NCI-H526 treated with DMSO at 0.1 percent for 48 hours (cell line): Measurements from ENCODE around the gene PRRC2A.

Experiments used
- DNase-seq: peaks from one replicate; lab custom pipeline; 2025; lab: John Stamatoyannopoulos, UW

The PRRC2A gene

DNA sequence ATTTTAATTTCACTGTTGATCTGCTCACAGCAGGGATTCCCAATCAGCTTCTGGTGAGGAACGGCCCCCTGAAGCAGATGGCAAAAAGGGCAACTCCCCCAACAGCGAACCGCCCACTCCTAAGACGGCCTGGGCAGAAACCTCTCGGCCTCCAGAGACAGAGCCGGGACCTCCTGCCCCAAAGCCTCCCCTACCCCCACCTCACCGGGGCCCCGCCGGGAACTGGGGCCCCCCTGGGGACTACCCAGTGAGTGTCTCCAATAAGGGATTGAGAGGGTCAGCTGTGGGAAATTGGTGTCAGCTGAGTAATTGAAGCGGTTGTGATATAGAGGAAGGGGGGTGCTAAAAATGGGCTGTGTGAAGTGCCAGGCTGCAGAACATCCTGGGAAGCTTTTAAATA is 6.4 kb downstream of the PRRC2A start:
- DNase-seq = no peak

DNA sequence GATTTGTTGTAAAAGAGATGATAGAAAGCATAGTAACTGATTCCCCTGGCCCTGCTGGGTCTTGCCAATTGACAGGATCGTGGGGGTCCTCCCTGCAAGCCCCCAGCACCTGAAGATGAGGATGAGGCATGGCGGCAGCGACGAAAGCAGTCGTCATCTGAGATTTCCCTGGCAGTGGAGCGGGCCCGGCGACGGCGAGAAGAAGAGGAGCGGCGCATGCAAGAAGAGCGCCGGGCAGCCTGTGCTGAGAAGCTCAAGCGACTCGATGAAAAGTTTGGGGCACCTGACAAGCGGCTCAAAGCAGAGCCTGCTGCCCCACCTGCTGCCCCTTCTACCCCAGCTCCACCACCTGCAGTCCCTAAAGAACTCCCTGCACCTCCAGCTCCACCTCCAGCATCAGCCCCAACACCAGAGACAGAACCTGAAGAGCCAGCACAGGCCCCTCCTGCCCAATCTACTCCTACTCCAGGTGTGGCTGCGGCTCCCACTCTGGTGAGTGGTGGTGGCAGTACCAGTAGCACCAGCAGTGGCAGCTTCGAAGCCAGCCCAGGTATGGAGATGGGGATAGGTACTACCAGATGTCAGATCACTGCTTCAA is 7.3 kb downstream of the PRRC2A start:
- DNase-seq = no peak

DNA sequence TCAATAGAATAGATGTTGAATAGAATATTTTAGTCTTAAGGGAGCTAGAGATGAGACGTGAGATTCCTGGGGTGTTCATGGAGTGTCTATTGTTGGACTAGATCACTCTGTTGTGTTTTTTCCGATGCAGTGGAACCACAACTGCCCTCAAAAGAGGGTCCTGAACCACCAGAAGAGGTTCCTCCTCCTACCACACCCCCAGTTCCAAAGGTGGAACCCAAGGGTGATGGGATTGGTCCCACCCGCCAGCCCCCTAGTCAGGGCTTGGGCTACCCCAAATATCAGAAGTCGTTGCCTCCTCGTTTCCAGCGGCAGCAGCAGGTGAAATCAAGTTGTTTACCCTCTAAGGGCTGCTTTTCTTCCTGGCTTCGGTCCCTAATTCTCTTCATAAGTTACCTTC is 8.5 kb downstream of the PRRC2A start:
- DNase-seq = no peak

DNA sequence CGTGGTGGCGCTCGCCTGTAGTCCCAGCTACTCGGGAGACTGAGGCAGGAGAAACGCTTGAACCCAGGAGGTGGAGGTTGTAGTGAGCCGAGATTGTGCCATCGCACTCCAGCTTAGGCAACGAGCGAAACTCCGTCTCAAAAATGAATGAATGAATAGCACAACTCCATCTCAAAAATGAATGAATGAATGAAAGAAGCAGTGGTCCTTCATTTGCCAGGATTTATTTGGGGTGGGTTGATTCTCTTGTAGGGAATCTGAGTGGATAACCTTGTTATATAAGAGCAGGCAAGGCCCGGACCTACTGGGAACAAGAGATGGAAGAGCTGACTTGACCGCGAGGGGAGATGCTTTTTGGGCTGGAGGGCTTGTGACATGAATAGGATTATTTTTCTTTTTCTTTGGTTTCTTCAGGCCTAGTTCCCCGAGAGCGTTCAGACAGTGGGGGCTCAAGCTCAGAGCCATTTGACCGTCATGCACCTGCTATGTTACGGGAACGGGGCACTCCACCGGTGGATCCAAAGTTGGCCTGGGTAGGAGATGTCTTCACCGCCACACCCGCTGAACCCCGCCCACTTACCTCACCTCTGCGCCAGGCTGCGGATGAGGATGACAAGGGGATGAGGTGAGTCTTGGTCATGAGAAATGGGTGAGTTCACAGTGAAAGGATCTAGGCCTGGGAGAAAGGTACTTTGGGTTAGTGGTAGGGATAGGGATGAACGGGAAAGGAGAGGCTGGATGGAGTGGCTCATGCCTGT is 9.8 kb downstream of the PRRC2A start:
- DNase-seq = no peak

DNA sequence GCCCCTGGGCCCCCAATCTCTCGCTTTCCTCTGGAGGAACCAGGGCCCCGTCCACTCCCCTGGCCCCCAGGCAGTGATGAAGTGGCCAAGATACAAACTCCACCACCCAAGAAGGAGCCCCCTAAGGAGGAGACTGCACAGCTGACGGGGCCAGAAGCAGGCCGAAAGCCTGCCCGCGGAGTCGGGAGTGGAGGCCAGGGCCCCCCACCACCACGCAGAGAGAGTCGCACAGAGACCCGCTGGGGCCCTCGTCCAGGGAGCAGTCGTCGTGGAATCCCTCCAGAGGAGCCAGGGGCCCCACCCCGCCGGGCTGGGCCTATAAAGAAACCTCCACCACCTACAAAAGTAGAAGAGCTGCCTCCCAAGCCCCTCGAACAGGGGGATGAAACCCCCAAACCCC is 10.7 kb downstream of the PRRC2A start:
- no peak for DNase-seq

DNA sequence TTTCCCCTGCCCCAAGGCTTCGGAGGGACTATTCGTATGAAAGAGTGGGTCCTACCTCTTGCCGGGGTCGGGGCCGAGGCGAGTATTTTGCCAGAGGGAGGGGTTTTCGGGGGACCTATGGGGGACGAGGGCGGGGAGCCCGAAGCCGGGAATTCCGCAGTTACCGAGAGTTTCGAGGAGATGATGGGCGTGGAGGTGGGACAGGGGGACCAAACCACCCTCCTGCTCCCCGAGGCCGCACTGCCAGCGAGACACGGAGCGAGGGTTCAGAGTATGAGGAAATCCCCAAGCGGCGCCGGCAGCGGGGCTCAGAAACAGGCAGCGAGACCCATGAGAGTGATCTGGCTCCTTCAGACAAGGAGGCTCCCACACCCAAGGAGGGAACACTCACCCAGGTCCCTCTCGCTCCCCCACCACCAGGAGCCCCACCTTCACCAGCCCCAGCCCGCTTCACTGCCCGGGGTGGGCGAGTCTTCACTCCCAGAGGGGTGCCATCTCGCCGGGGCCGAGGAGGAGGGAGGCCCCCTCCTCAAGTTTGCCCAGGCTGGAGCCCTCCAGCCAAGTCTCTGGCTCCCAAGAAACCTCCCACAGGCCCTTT is 11.3 kb downstream of the PRRC2A start:
- DNase-seq = no peak

DNA sequence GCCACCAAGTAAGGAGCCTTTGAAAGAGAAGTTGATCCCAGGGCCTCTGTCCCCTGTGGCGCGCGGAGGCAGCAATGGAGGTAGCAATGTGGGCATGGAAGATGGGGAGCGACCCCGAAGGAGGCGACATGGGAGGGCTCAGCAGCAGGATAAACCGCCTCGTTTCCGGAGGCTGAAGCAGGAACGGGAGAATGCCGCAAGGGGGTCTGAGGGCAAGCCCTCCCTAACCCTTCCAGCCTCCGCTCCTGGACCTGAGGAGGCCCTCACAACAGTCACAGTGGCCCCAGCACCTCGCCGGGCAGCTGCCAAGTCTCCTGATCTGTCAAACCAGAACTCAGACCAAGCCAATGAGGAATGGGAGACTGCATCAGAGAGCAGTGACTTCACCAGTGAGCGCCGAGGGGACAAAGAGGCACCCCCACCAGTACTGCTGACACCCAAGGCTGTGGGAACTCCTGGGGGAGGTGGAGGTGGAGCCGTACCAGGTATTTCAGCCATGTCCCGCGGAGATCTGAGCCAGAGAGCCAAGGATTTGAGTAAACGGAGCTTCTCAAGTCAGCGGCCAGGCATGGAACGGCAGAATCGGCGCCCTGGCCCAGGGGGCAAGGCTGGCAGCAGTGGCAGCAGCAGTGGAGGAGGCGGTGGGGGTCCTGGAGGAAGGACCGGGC is 11.9 kb downstream of the PRRC2A start:
- DNase-seq = no peak

DNA sequence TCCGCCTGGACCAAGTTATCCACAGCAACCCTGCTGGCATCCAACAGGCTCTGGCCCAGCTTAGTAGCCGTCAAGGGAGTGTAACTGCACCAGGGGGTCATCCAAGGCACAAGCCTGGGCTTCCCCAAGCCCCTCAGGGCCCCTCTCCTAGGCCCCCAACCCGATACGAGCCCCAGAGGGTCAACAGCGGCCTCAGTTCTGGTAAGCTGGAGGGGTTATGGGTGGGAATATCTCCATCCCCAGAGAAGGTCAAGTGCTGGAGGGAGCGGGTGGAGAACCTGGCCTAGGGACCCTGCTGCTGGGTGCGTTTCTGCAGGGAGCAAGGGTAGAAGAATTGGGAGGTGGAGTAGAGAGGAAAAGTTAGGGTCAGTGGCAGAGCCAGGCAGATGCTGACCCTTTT is 12.9 kb downstream of the PRRC2A start:
- DNase-seq = no peak

DNA sequence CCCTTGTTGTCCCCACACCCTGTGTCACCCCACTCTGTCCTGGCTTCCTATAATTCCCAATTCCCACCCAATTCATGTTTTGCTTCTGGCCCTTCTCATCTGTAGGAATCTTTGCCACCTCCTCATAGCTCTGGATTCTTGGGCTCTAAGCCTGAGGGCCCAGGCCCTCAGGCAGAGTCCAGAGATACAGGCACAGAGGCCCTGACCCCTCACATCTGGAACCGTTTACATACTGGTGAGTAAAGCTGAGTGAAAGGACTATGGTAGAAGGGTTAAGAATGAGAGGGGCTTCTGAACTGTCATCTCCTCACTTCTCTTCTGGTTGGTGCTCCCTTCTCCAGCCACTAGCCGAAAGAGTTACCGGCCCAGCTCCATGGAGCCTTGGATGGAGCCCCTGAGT is 13.6 kb downstream of the PRRC2A start:
- DNase-seq = no peak

DNA sequence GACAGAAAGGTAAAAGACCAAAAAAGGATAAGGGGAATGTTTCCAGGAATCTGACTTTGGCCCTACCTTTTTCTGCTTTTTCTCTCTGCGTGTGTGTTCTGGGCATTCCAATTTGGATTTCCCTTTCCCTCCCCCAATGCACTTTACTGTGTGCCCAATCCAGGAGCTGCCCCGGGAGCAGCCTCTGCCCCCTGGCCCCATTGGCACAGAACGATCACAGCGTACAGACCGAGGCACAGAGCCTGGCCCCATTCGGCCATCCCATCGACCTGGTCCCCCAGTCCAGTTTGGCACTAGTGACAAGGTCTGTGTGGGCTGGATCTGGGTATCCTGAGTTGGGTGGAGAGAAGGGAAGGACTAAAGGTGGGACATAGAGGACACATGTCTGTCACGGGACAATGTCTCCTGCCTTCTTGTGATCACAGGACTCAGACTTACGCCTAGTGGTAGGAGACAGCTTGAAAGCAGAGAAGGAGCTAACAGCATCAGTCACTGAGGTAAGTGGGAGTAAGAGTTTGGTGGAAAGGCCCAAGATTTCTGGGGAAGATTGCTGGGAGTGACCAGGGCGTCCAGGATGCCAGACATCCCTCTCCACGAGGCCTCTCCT is 14.6 kb downstream of the PRRC2A start:
- no peak for DNase-seq

DNA sequence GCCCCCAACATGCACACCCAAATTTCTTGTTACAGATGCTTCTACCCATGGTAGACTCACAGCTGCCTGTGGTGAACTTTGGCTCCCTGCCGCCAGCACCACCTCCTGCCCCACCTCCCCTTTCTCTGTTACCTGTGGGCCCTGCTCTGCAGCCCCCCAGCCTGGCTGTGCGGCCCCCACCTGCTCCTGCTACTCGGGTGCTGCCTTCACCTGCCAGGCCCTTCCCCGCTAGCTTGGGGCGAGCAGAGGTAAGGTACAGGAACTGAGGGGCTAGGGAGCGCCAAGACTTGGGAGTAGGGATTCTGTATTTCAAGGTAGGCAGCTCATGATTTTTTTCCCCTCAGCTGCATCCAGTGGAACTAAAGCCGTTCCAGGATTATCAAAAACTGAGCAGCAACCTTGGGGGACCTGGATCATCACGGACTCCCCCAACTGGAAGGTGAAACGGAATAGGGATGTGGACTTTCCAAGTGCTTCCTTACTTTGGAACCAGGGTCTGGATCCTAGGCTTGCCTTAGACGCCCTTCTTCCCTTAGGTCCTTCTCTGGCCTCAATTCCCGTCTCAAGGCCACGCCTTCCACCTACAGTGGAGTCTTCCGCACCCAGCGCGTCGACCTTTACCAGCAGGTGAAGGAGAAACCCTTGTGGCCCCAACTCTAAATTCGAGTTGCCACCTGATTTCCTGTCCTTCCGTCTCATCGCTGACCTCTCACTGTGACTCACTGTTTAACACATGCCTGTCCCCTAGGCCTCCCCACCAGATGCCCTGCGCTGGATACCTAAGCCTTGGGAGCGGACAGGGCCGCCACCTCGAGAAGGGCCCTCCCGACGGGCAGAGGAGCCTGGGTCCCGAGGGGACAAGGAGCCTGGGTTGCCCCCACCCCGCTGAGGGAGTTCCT is 16.4 kb downstream of the PRRC2A start:
- no peak for DNase-seq

DNA sequence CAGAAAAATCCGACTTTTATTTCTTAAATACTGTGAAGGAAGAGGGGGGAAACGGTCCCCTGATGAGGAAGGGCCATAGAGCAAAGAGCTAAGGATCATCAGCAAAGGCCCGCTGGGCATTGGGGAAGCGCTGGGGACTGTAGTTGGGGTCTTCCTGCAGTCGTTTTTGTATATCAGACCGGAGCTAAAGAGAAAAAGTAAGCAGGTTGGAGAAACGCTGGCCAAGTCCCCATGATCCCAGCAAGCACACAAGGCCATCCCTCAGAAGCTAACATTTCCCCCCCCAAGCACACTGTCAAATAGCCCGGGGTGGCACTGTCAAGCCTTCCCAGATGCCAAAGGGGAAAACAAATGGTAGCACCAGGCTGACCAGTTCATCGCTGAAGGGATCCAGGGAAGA is 18.5 kb downstream of the PRRC2A start:
- no peak for DNase-seq

DNA sequence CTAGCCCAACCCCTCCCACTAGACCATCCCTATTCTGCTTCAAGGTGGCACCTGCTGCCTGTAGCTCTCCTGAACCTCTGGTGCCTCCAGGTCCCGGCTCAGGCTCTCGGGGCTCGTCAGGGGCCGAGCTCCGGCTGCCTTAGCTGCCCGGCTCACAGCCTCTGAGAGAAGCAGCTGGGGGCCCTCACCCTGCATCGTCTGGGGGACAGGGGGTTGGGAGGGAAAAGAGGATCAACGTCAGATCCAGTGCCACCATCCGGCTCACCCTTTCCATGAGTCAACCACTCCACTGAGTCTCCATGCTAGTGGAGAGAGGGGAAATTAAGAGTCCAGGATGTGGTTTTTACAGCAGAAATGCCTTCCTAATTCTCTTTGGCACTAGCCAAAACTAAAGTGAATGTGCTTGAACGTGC is 18.9 kb downstream of the PRRC2A start:
- DNase-seq = no peak

DNA sequence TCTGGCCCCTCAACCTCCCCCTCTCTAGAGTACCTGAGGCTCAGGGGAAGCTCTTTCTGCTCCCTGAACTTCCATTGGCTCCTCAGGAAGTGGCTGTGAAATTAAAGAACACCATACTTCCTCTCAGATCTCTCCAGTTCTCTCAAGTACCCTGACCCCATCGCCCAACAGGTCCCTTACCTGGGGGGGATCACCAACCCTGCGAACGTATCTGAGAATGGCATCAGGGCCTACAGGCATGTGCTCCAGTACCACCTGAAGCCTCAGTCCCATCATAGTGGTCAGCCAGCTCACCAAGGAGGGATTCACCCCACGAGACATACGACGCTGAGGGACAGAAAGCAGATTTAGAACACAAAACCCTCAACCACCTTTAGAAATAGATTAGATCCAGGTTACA is 20.1 kb downstream of the PRRC2A start:
- DNase-seq = no peak

DNA sequence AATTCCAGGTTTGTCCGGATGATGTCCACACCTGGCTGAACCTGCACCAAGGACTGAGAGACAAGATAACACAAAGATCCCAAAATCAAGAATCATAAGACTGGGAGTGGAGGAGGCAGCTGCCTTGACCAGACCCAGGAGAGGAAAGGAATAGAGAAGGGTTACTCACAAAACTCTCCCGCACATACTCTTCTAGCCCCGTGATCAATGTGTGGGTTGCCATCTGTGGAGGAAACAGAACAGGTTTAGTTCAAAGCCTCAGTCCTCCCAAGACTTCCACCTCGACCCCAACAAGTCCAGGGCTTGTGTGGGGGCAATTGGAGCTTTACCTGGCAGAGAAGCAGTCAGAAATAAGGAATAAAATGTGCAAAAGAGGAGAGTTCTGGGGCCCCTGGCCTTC is 20.9 kb downstream of the PRRC2A start:
- no peak for DNase-seq

DNA sequence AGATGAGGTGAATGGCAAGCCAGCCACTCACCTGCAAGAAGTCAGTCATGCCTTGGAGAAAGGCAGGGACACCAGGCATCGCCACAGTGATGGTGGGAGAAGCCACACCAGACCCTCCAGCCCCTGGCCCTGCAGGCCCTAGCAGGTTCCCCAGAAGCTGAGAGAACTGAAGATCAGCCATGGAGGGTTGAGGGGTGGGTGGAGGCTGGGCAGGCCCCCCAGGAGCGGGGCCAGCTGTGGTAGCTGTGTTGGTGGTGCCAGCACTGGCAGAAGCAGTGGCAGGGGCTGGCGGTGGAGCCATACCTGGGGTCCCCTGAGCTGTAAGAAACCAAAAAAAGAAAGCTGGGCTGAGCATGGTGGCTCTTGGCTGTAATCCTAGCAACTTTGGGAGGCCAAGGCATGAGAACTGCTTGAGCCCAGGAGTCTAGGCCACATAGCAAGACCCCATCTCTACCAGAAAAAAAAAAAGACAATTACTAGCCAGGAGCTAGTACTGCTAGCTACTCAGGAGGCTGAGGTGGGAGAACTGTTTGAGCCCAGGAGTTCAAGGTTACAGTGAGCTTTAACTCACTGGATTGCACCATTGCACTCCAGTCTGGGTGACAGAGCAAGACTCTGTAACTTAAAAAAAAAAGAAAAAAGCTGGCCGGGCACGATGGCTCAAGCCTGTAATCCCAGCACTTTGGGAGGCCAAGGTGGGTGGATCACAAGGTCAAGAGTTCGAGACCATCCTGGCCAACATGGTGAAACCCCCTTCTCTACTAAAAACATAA is 22.5 kb downstream of the PRRC2A start:
- DNase-seq = no peak

DNA sequence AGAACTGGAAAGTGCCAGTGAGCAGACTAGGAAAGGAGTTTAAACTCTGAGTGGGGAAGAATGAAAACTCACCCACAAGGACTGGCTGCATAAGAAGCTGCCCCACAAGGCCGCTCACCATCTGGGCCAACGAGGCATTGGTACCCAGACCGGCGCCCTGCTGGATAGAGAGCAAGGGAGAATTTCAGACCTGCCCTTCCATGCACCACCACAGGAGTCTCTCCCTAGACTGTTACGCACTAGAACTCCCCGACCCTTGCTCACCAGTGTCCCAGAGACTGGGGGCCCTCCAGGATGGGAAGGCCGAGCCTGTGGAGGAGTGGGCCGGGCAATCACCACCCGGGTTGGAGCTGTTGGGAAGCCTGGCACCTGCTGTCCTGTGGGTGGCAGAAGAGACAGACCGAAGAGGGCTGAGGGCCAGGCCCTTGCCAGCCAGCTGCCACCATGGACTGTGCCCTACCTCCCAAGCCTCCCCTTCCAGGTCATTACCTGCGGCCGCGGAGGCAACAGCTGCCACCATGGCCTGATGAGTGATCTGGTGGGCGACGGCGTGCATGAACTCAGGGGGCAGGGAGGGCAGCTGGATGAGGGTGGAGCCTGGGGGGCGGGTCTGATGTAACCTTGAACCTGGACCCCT is 23.4 kb downstream of the PRRC2A start:
- DNase-seq = no peak

DNA sequence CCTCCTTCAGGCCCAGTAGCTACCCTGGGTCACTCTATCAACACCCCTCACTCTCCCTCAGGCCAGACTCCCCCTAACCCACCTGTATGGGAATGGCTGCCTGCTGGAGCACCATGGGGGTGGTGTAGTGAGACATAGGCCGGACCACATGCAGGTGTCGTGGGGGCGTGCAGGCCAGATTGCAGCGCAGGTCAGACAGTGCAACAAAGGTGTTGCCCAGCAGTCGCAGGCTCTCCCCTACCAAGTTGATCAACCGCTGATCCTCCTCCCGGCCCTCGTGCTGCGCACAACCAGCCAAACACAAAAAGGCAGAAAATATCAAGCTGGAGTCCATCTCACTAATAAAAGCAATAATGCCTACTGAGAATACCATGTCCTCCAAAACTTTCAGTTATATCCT is 24.8 kb downstream of the PRRC2A start:
- no peak for DNase-seq

DNA sequence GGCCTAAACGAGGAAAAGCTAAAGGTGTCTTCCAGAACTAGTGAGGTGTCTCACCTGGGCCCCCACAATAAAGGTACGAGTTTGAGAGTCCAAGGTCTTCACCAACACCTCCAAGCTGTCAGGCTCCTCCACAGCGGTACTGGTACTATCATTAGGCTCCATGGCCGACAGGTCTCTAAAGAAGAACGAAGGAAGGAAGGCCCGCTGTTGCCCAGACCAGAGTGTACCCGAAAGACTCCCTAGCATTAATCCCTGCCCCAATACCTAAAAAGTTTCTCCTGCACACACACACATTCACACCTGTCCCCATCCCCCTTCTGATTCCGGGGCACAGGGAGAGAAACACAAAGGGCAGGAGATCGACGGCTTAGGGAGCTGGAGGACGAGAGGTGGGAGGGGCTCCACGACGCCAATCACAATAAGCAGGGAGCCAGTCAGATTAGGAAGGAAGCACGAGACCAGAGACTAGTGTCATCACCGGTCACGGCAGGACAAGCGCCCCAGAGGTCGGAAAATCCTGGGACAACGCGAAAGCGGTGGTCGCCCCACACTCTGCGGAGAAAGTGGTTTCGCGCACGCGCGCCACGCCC is 31.2 kb downstream of the PRRC2A start:
- DNase-seq = peak; percentile 61
